Mammary epithelial cell (primary cell): ENCODE results near the gene MYO3B.

Experiments
- EZH2 ChIP-seq: IDR thresholded peaks from 2 replicates; pipeline ENCODE4 v1.6.1; 2012; ENCODE audit warnings: low read length, inconsistent platforms, borderline replicate concordance
- TF ChIP-seq, protein P1 (sequence below), 2 donors: IDR thresholded peaks in 1 of 2; conservative IDR thresholded peaks in 1 of 2; 2 replicates each; pipeline ENCODE4 v1.5.1; 2011 to 2012; ENCODE audit warnings: inconsistent platforms in 2 of 2, low read length in 2 of 2, mild to moderate bottlenecking in 2 of 2, control low read depth in 1 of 2, low read depth in 1 of 2; ENCODE audit not compliant: insufficient read depth in 1 of 2; ENCODE audit errors: extremely low read depth in 1 of 2

DNA sequence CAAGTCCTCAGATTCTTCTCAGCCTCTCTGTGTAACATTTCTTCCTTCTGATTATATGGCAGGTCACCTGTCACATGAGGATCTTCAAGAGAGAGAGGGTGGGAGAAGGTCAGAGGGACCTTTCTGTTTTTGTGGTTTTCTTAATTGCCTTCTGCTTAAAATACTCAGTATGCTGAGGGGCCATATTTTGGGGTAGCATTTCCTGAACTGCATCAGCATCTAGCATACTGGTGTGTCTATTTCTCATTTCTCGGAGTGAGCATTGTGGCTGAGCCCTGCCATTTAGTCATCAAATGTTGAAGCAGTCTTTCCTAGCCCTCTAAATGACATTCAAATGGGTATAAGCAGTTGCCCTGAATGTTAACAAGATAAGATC is 162.7 kb downstream of the MYO3B start:
- TF ChIP-seq, protein P1, sequence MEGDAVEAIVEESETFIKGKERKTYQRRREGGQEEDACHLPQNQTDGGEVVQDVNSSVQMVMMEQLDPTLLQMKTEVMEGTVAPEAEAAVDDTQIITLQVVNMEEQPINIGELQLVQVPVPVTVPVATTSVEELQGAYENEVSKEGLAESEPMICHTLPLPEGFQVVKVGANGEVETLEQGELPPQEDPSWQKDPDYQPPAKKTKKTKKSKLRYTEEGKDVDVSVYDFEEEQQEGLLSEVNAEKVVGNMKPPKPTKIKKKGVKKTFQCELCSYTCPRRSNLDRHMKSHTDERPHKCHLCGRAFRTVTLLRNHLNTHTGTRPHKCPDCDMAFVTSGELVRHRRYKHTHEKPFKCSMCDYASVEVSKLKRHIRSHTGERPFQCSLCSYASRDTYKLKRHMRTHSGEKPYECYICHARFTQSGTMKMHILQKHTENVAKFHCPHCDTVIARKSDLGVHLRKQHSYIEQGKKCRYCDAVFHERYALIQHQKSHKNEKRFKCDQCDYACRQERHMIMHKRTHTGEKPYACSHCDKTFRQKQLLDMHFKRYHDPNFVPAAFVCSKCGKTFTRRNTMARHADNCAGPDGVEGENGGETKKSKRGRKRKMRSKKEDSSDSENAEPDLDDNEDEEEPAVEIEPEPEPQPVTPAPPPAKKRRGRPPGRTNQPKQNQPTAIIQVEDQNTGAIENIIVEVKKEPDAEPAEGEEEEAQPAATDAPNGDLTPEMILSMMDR (conservative IDR thresholded peaks at IDR 0.05 in 1 of 2, IDR thresholded peaks at IDR 0.05 in 1 of 2; ENCODE audit: extremely low read depth in 1 of 2, insufficient read depth in 1 of 2, low read depth in 1 of 2, low read length in 2 of 2), result no peak
- TF ChIP-seq EZH2, result no peak
